Adrenal gland (tissue), 12 donors: ENCODE measurements around the gene PRKAA2. TPM values are rescaled to one million over a fixed set of nuclear protein-coding genes. Genes with fewer than 3 reads are reported as not detected.
A peak's percentile ranks its signal among the peaks of the same experiment; 100 is the strongest.

Experiments used
- DNase-seq, 7 donors: peaks; one replicate each; pipeline ENCODE4 v3.0.0-alpha.2; 2019 to 2020
- H3K27ac ChIP-seq, 5 donors: fragments of 200-600 bp; sonication (generic) in 4 of 5; 1 replicate in 3 of 5; 2 replicates in 2 of 5; pipeline versions ENCODE4 v1.5.1 to v1.8.0; 2016 to 2020; ENCODE audit warnings: mild to moderate bottlenecking in 1 of 5
- H3K27me3 ChIP-seq: fragments of 200-600 bp; 2 replicates; pipeline ENCODE4 v1.8.0; 2021
- H3K36me3 ChIP-seq, 2 donors: fragments of 200-600 bp; replicated peaks in 1 of 2; 1 replicate in 1 of 2; 2 replicates in 1 of 2; pipeline versions ENCODE4 v1.5.1 to v1.8.0; 2018 to 2022
- H3K4me1 ChIP-seq, 2 donors: fragments of 200-600 bp; replicated peaks in 1 of 2; 1 replicate in 1 of 2; 2 replicates in 1 of 2; pipeline versions ENCODE4 v1.5.1 to v1.8.0; 2018 to 2021
- H3K4me3 ChIP-seq, 4 donors: fragments of 200-600 bp; sonication (generic) in 3 of 4; one replicate each; pipeline ENCODE4 v1.5.1; 2016 to 2018
- H3K9me3 ChIP-seq, 3 donors: fragments of 200-600 bp; sonication (generic) in 1 of 3; replicated peaks in 1 of 3; 1 replicate in 2 of 3; 2 replicates in 1 of 3; pipeline versions ENCODE4 v1.5.1 to v1.8.0; 2016 to 2021
- CTCF ChIP-seq, 6 experiments: fragments of 450-650 bp in 4 of 6; fragments of 200-600 bp in 2 of 6; sonication (generic) in 1 of 6; IDR thresholded peaks; 1 replicate in 5 of 6; 2 replicates in 1 of 6; pipeline versions ENCODE4 v1.5.1 to v1.8.0; 2016 to 2021; ENCODE audit warnings: antibody characterized with exemption in 6 of 6, mild to moderate bottlenecking in 2 of 6, moderate library complexity in 1 of 6
- POLR2A ChIP-seq, 2 donors: fragments of 450-650 bp; IDR thresholded peaks; one replicate each; pipeline ENCODE4 v1.6.1; 2017; ENCODE audit warnings: antibody characterized with exemption in 2 of 2, mild to moderate bottlenecking in 2 of 2, moderate library complexity in 1 of 2
- WGBS, 4 donors: extraction: QIAGEN DNeasy Blood & Tissue Kit in 2 of 4; methylation state at CpG; one replicate each; pipeline versions ENCODE4 v1.1.5 to v1.1.7; 2013 to 2017; 5-methylcytosine and 5-hydroxymethylcytosine counted together
- intact Hi-C, 2 donors: fragments of 100-400 bp; cut with DNase I; formaldehyde crosslinking; loops; one replicate each; pipeline versions ENCODE4 v1.14.1 to v1.15.0; 2022 to 2023
- polyA plus RNA-seq, 3 donors: library from polyadenylated mRNA; stranded (reverse); fragments of 200-250 nt in 2 of 3; fragments of 350-450 nt in 1 of 3; fragmentation: Illumina TruSeq in 1 of 3; extraction: RNeasy Lipid Tissue Mini Kit (QIAGEN cat#74804) in 1 of 3; gene quantifications; one replicate each; pipeline ENCODE4 v1.2.3, GENCODE V29; 2013 to 2014
- small RNA-seq, 2 donors: library from RNA; depleted of rRNA; stranded (forward); fragments of <200 nt; gene quantifications; one replicate each; pipeline ENCODE3, GENCODE V24; 2016
- total RNA-seq, 9 donors: library from RNA; depleted of rRNA in 4 of 9; stranded (reverse); fragments of >200 nt in 4 of 9; fragments of 120-200 nt in 1 of 9; fragmentation: NEBNext Ultra II Directional in 1 of 9; extraction: Animal tissue kit (Norgen Biotek cat#: 25700) in 1 of 9; gene quantifications; one replicate each; pipeline versions ENCODE4 v1.1.0 to v1.2.4, GENCODE V29; 2013 to 2023
- donor health status: healthy with polysubstance abuse.
- donor health status: Bipolar disorder and iron deficiency.
- donor health status: DM: yes; HTN: yes; CAD: no.
- donor health status: DM: no; HTN: no; CAD: no.
- donor health status: DM: no; HTN: no; CAD: no.
- donor health status: DM: yes; HTN: yes; CAD: no.

The PRKAA2 gene
- total and polyA plus RNA-seq, 12 donors, result 0.74 to 7.6 (median 1.3) TPM

GRCh38 chr1:56754708-56755479 lies 109.8 kb downstream of the PRKAA2 start:
- Histone ChIP-seq H3K9me3 (no peaks in the 10 kb centered on the region), H3K4me3 (no peak overlapping the region), H3K4me1 (no peaks in the 10 kb centered on the region), H3K27ac (no peak overlapping the region), H3K27me3 (peaks cover 14% of the 10 kb centered on the region), H3K36me3 (no peaks in the 10 kb centered on the region)
- intact Hi-C loops, result no loop called here
- TF ChIP-seq CTCF (IDR thresholded peaks at IDR 0.05) (no peak), POLR2A (IDR thresholded peaks at IDR 0.05) (no peak)
- WGBS, 4 donors, result 36 to 51% (median 39%) methylated on average over 1 of the region's 1 CpG
- DNase-seq, result no peak

- no peak overlapping the region for H3K4me3 ChIP-seq
- H3K36me3 ChIP-seq, result no peaks in the 10 kb centered on the region
- no peak overlapping the region for H3K27ac ChIP-seq
- no peaks in the 10 kb centered on the region for H3K4me1 ChIP-seq
- WGBS, 4 donors, result 72 to 85% (median 81%) methylated on average over 2 of the region's 2 CpGs
- intact Hi-C loops, result no loop called here
- TF ChIP-seq CTCF (IDR thresholded peaks at IDR 0.05) (no peak), POLR2A (IDR thresholded peaks at IDR 0.05) (no peak)
- no peak for DNase-seq
- H3K9me3 ChIP-seq, result no peaks in the 10 kb centered on the region
- peaks cover 14% of the 10 kb centered on the region for H3K27me3 ChIP-seq
Observed at GRCh38 chr1:56755911-56756310, 110.8 kb downstream of the PRKAA2 start.

GRCh38 chr1:56758135-56758534 lies 113.0 kb downstream of the PRKAA2 start:
- H3K36me3 ChIP-seq, result no peaks in the 10 kb centered on the region
- DNase-seq, result peak in 5 of 7 donors; percentile 7 to 54 (median 13)
- no peak for TF ChIP-seq POLR2A (IDR thresholded peaks at IDR 0.05)
- peak in 1 of 6 experiments; percentile 23 for TF ChIP-seq CTCF (IDR thresholded peaks at IDR 0.05)
- intact Hi-C loops, result no loop called here
- H3K9me3 ChIP-seq, result no peaks in the 10 kb centered on the region
- no peaks in the 10 kb centered on the region for H3K4me1 ChIP-seq
- H3K27ac ChIP-seq, result no peak overlapping the region
- peaks cover 3% of the 10 kb centered on the region for H3K27me3 ChIP-seq
- no peak overlapping the region for H3K4me3 ChIP-seq

- Histone ChIP-seq H3K4me1 (no peaks in the 10 kb centered on the region), H3K27ac (no peak overlapping the region), H3K4me3 (no peak overlapping the region), H3K27me3 (no peaks in the 10 kb centered on the region), H3K36me3 (no peaks in the 10 kb centered on the region), H3K9me3 (no peaks in the 10 kb centered on the region)
- no peak for DNase-seq
- 37 to 47% (median 44%) methylated on average over 3 of the region's 3 CpGs for WGBS, 4 donors
- TF ChIP-seq POLR2A (IDR thresholded peaks at IDR 0.05) (no peak), CTCF (IDR thresholded peaks at IDR 0.05) (no peak)
- intact Hi-C loops, result no loop called here
Observed at GRCh38 chr1:56758794-56759193, 113.7 kb downstream of the PRKAA2 start.

Small RNA genes within 50 kb of the gene (small RNA-seq; reads per million reads assigned to genes)
- gene AC099789.1, result 0 reads per million in 2 donors

Other genes starting within 250 kb of the PRKAA2 start
- 100 to 1,000 TPM in 5 of 9 donors, 10 to 100 TPM in 4; 57.3 to 156 (median 100) TPM for gene PLPP3, start 65.8 kb upstream of the PRKAA2 start, total RNA-seq
- 10 to 100 TPM; 11.7 to 98.6 (median 13.0) TPM for gene PLPP3, start 65.8 kb upstream of the PRKAA2 start, polyA plus RNA-seq
- gene FYB2, start 174.1 kb downstream of the PRKAA2 start, total RNA-seq, result not detected
- not detected for gene FYB2, start 174.1 kb downstream of the PRKAA2 start, polyA plus RNA-seq
- gene C8A, start 209.5 kb downstream of the PRKAA2 start, total RNA-seq, result under 1 TPM in 1 of 9 donors, not detected in 8; 0.07 TPM
- under 1 TPM in 1 of 3 donors, not detected in 2; 0.07 TPM for gene C8A, start 209.5 kb downstream of the PRKAA2 start, polyA plus RNA-seq